GM12878 (cell line): ENCODE results near the gene C1orf53. TPM values are rescaled to one million over a fixed set of nuclear protein-coding genes. Genes with fewer than 3 reads are reported as not detected.

Experiments
- ATAC-seq: fragments of 200-7000 bp; cut with Tn5 transposase; 3 replicates; pipeline ENCODE4 v1.9.1; 2020; ENCODE audit warnings: mild to moderate bottlenecking, moderate library complexity
- Bru-seq: library from RNA; stranded (reverse); fragments of 400-500 nt; gene quantifications from one replicate; lab custom pipeline; 2021; lab: Mats Ljungman, UMichigan
- BruChase-seq, 2 experiments: library from RNA; stranded (reverse); fragments of 400-500 nt; gene quantifications; one replicate each; lab custom pipeline; 2021; lab: Mats Ljungman, UMichigan
- BruUV-seq: library from RNA; stranded (reverse); fragments of 400-500 nt; replicated peaks from 2 replicates; lab custom pipeline; 2021; lab: Mats Ljungman, UMichigan
- CTCF ChIA-PET: fragments of 300-600 bp; sonication (Branson Sonifier 250); formaldehyde crosslinking; extraction: SDS; loops from one replicate; lab custom pipeline; 2021; ENCODE audit warnings: inconsistent platforms; lab: Yijun Ruan, JAX
- POLR2A ChIA-PET: fragments of 350-600 bp; formaldehyde crosslinking; extraction: SDS; loops from one replicate; lab custom pipeline; 2021; ENCODE audit warnings: inconsistent platforms; lab: Charles Lee
- RAD21 ChIA-PET: fragments of 300-600 bp; sonication (Branson Sonifier 250); formaldehyde crosslinking; loops from one replicate; lab custom pipeline; 2023; ENCODE audit warnings: antibody characterized with exemption; ENCODE audit not compliant: unreplicated experiment; lab: Charles Lee
- SMC1A ChIA-PET: fragments of 300-600 bp; sonication (Branson Sonifier 250); formaldehyde crosslinking; loops from one replicate; lab custom pipeline; 2023; ENCODE audit not compliant: unreplicated experiment, uncharacterized antibody; lab: Charles Lee
- DNase-seq: peaks from one replicate; pipeline ENCODE4 v3.0.0-alpha.2; 2011; ENCODE audit warnings: low read depth, low spot score
- FAIRE-seq: peaks from 3 replicates; lab custom pipeline; 2011; peaks lifted over from hg19 to GRCh38; lab: Jason Lieb, UNC
- H2AFZ ChIP-seq: 2 replicates; pipeline ENCODE4 v1.6.0; 2011; ENCODE audit warnings: low read depth, low read length, control low read depth; ENCODE audit not compliant: control insufficient read depth
- H3K27ac ChIP-seq: 2 replicates; pipeline ENCODE4 v1.5.1; 2011; ENCODE audit warnings: control low read depth; ENCODE audit not compliant: control insufficient read depth, insufficient read depth
- H3K27me3 ChIP-seq, 2 experiments: replicated peaks in 1 of 2; 2 replicates each; pipeline versions ENCODE4 v1.6.0 to v1.6.1; 2011; ENCODE audit warnings: low read length in 1 of 2; ENCODE audit not compliant: control insufficient read depth in 2 of 2, insufficient read depth in 2 of 2
- H3K36me3 ChIP-seq, 2 experiments: 2 replicates each; pipeline ENCODE4 v1.5.1; 2011; ENCODE audit warnings: low read length in 1 of 2; ENCODE audit not compliant: control insufficient read depth in 2 of 2, insufficient read depth in 2 of 2
- H3K4me1 ChIP-seq: 2 replicates; pipeline ENCODE4 v1.6.1; 2011; ENCODE audit warnings: mild to moderate bottlenecking, low read length, moderate library complexity, mixed read lengths; ENCODE audit not compliant: control insufficient read depth, insufficient read depth
- H3K4me2 ChIP-seq: 2 replicates; pipeline ENCODE4 v1.6.0; 2011; ENCODE audit warnings: control low read depth; ENCODE audit not compliant: control insufficient read depth, insufficient read depth
- H3K4me3 ChIP-seq: fragments of 200-600 bp; sonication (generic); 2 replicates; pipeline ENCODE4 v1.5.1; 2016
- H3K79me2 ChIP-seq: 2 replicates; pipeline ENCODE4 v1.6.0; 2011; ENCODE audit warnings: low read length; ENCODE audit not compliant: control insufficient read depth, insufficient read depth
- H3K9ac ChIP-seq: 2 replicates; pipeline ENCODE4 v1.8.0; 2011; ENCODE audit warnings: low read length, control low read depth, mixed read lengths; ENCODE audit not compliant: control insufficient read depth, insufficient read depth
- H3K9me3 ChIP-seq: replicated peaks from 3 replicates; pipeline ENCODE4 v1.5.1; 2011; ENCODE audit warnings: mild to moderate bottlenecking, low read length; ENCODE audit not compliant: control insufficient read depth, insufficient read depth
- H4K20me1 ChIP-seq: 2 replicates; pipeline ENCODE4 v1.6.0; 2011; ENCODE audit not compliant: control insufficient read depth, insufficient read depth
- ATF3 ChIP-seq: IDR thresholded peaks from 2 replicates; pipeline ENCODE4 v1.6.1; 2011; ENCODE audit warnings: low read depth, mild to moderate bottlenecking, low read length, moderate library complexity, borderline replicate concordance; ENCODE audit errors: extremely low read depth
- CHD2 ChIP-seq: IDR thresholded peaks from 2 replicates; pipeline ENCODE4 v1.6.1; 2011; ENCODE audit warnings: low read depth, low read length, improper control_type of control experiment, borderline replicate concordance
- DPF2 ChIP-seq: fragments of 450-650 bp; IDR thresholded peaks from 2 replicates; pipeline ENCODE4 v1.6.1; 2017; ENCODE audit warnings: mild to moderate bottlenecking
- GATAD2B ChIP-seq: fragments of 450-650 bp; conservative IDR thresholded peaks from 2 replicates; pipeline ENCODE4 v1.6.1; 2017; ENCODE audit warnings: low read depth, mild to moderate bottlenecking, moderate library complexity
- KLF5 ChIP-seq: fragments of 450-650 bp; IDR thresholded peaks from 2 replicates; pipeline ENCODE4 v1.6.1; 2014; ENCODE audit warnings: mild to moderate bottlenecking; ENCODE audit not compliant: partially characterized antibody
- MEF2B ChIP-seq: fragments of 450-650 bp; IDR thresholded peaks from 2 replicates; pipeline ENCODE4 v1.6.1; 2018; ENCODE audit warnings: mild to moderate bottlenecking, moderate library complexity; ENCODE audit not compliant: partially characterized antibody, poor library complexity, severe bottlenecking
- MTA3 ChIP-seq: IDR thresholded peaks from 2 replicates; pipeline ENCODE4 v1.6.1; 2012; ENCODE audit warnings: low read length, inconsistent platforms, borderline replicate concordance
- NR2F1 ChIP-seq: fragments of 450-650 bp; conservative IDR thresholded peaks from 2 replicates; pipeline ENCODE4 v1.6.1; 2017; ENCODE audit warnings: mild to moderate bottlenecking
- NRF1 ChIP-seq: conservative IDR thresholded peaks from 2 replicates; pipeline ENCODE4 v1.6.1; 2011; ENCODE audit warnings: mild to moderate bottlenecking, low read depth, low read length, improper control_type of control experiment
- PML ChIP-seq: IDR thresholded peaks from 2 replicates; pipeline ENCODE4 v1.6.1; 2012; ENCODE audit warnings: low read length, inconsistent platforms
- RB1 ChIP-seq: fragments of 450-650 bp; formaldehyde crosslinking; IDR thresholded peaks from 2 replicates; pipeline ENCODE4 v1.6.1; 2017; ENCODE audit warnings: mild to moderate bottlenecking, borderline replicate concordance
- RUNX3 ChIP-seq: IDR thresholded peaks from 2 replicates; pipeline ENCODE4 v1.6.1; 2012; ENCODE audit warnings: low read length, inconsistent platforms
- TAF1 ChIP-seq: IDR thresholded peaks from 2 replicates; pipeline ENCODE4 v1.6.1; 2011; ENCODE audit warnings: mild to moderate bottlenecking, low read depth, low read length, borderline replicate concordance
- TCF12 ChIP-seq: IDR thresholded peaks from 2 replicates; pipeline ENCODE4 v1.6.1; 2011; ENCODE audit warnings: low read depth, mild to moderate bottlenecking, low read length
- YY1 ChIP-seq: IDR thresholded peaks from 2 replicates; pipeline ENCODE4 v1.6.1; 2011; ENCODE audit warnings: low read depth, mild to moderate bottlenecking, low read length
- ZNF207 ChIP-seq: fragments of 450-650 bp; IDR thresholded peaks from 2 replicates; pipeline ENCODE4 v1.6.1; 2014; ENCODE audit warnings: antibody characterized with exemption, mild to moderate bottlenecking, borderline replicate concordance
- ZNF24 ChIP-seq: fragments of 450-650 bp; IDR thresholded peaks from 2 replicates; pipeline ENCODE4 v1.6.1; 2017; ENCODE audit warnings: antibody characterized with exemption, mild to moderate bottlenecking
- WGBS: methylation state at CpG from one replicate; pipeline ENCODE4 v1.1.6; 2016; ENCODE audit warnings: low lambda C conversion rate; ENCODE audit not compliant: insufficient replicate concordance, insufficient coverage; ENCODE audit errors: missing lambda C conversion rate; 5-methylcytosine and 5-hydroxymethylcytosine counted together
- in situ Hi-C: fragments of 300-500 bp; cut with MboI; formaldehyde crosslinking; loops from 9 replicates; pipeline ENCODE4 v1.14.3; 2018; ENCODE audit warnings: mixed read lengths
- intact Hi-C: fragments of 100-400 bp; cut with micrococcal nuclease; formaldehyde crosslinking; loops from one replicate; pipeline ENCODE4 v1.14.2; 2022; ENCODE audit not compliant: unreplicated experiment
- long read RNA-seq, 2 experiments: library from polyadenylated mRNA; unstranded; transcript quantifications; one replicate each; pipeline ENCODE4 v2.0.0, GENCODE V29; 2019 to 2020
- polyA minus RNA-seq, 3 experiments: library from RNA; depleted of rRNA, polyadenylated mRNA; stranded (reverse); fragments of >200 nt; gene quantifications; 2 replicates each; pipeline ENCODE4 v1.2.3, GENCODE V29; 2011
- polyA plus RNA-seq, 11 experiments: library from polyadenylated mRNA; depleted of rRNA in 4 of 11; unstranded in 6 of 11; stranded (reverse) in 5 of 11; fragments of >200 nt; fragmentation: Nextera tagmentation in 4 of 11; fragmentation: Illumina TruSeq in 1 of 11; extraction: Ambion mirVana in 4 of 11; extraction: Trizol in 1 of 11; gene quantifications; 1 replicate in 1 of 11; 2 replicates in 10 of 11; pipeline versions ENCODE4 v1.2.1 to v1.2.3, GENCODE V29; 2011 to 2016; ENCODE audit warnings: inconsistent platforms in 2 of 11, missing spikeins in 2 of 11, low read depth in 1 of 11
- total RNA-seq, 4 experiments: library from RNA; depleted of rRNA in 3 of 4; stranded (reverse); fragments of >200 nt in 3 of 4; fragmentation: Illumina TruSeq in 1 of 4; extraction: Trizol in 1 of 4; gene quantifications; 2 replicates each; pipeline versions ENCODE4 v1.2.1 to v1.2.3, GENCODE V29; 2013 to 2021

C1orf53 gene
- total RNA-seq (2013; cell fraction: nucleolus; rRNA removed), result not detected in 2 replicates
- total RNA-seq (2014; rRNA removed), result 1.1 and 1.5 TPM in 2 replicates
- total RNA-seq (2014; rRNA removed; fragmentation: Illumina TruSeq; extraction: Trizol), result 0.31 and 0.92 TPM in 2 replicates
- 0.77 and 0.85 TPM in 2 replicates for total RNA-seq (2021)
- polyA plus RNA-seq (2011; ENCODE audit: low read depth), result 1.0 TPM
- 0.39 and 0.56 TPM in 2 replicates for polyA plus RNA-seq (2011; rRNA removed)
- polyA plus RNA-seq (2011; cell fraction: cytosol; rRNA removed), result 0.27 and 0.61 TPM in 2 replicates
- polyA plus RNA-seq (2011; cell fraction: nucleus; rRNA removed), result 0.34 TPM in 1 of 2 replicates, not detected in the other
- polyA plus RNA-seq (2012), result 0.43 and 0.56 TPM in 2 replicates
- polyA plus RNA-seq (2014; fragmentation: Illumina TruSeq; extraction: Trizol), result 0.66 TPM in 1 of 2 replicates, not detected in the other
- under 1 TPM; 0.39 to 0.42 TPM for polyA plus RNA-seq (2014; fragmentation: Nextera tagmentation; extraction: Ambion mirVana)
- polyA plus RNA-seq (2014; rRNA removed), result 0.49 and 0.51 TPM in 2 replicates
- 1 to 10 TPM; 4.2 to 5.4 TPM for polyA plus RNA-seq (2016; fragmentation: Nextera tagmentation; extraction: Ambion mirVana)
- not detected in 2 replicates for polyA minus RNA-seq (2011; rRNA and poly(A)+ RNA removed)
- polyA minus RNA-seq (2011; cell fraction: cytosol; rRNA and poly(A)+ RNA removed), result not detected in 2 replicates
- not detected in 2 replicates for polyA minus RNA-seq (2011; cell fraction: nucleus; rRNA and poly(A)+ RNA removed)
- Bru-seq, nascent RNA, result percentile 24 among the genes with signal in this experiment
- percentile 25 among the genes with signal in this experiment for BruChase-seq, experiment 1, labeled RNA remaining after a 6-hour chase
- percentile 13 among the genes with signal in this experiment for BruChase-seq, experiment 2, labeled RNA remaining after a 2-hour chase
- long read RNA-seq, experiment 1, partial matches to known transcripts, result 0 of 1 reads
- long read RNA-seq, experiment 1, other reads (novel, unspliced or antisense), result 0 of 1 reads
- long read RNA-seq, experiment 2, partial matches to known transcripts, result 0 of 2 reads
- long read RNA-seq, experiment 2, other reads (novel, unspliced or antisense), result 0 of 2 reads

- H4K20me1 ChIP-seq, result no peaks in the 10 kb centered on the region
- H3K4me3 ChIP-seq, result peak within 1 kb of the TSS; percentile 65
- peak; percentile 24 for DNase-seq
- peak within 1 kb of the TSS; percentile 60 for H3K27ac ChIP-seq
- peak within 1 kb of the TSS; percentile 68 for H3K9ac ChIP-seq
- no TSS peak for BruUV-seq
- FAIRE-seq, result no peak
- H3K36me3 ChIP-seq, result no peaks in the 10 kb centered on the region
- peak within 1 kb of the TSS; percentile 90 for H3K4me2 ChIP-seq
- no peaks in the 10 kb centered on the region for H3K79me2 ChIP-seq
- intact Hi-C loops, result loop anchor here (1.0 kb wide), 1 partner anchor 13 kb away; no protein-coding TSS in a partner anchor
- no peaks in the 10 kb centered on the region for H3K9me3 ChIP-seq
- ChIA-PET SMC1A (interaction anchor here (0.6 to 1.9 kb wide), 5 partner anchors 28 to 446 kb away, joined by 3 to 5 read pairs (median 3); no protein-coding TSS in a partner anchor), CTCF (interaction anchor here (0.9 to 1.8 kb wide), 5 partner anchors 34 to 831 kb away, joined by 3 to 5 read pairs (median 3); no protein-coding TSS in a partner anchor), RAD21 (interaction anchor here (1.5 kb wide), 1 partner anchor 22 kb away, joined by 3 read pairs; no protein-coding TSS in a partner anchor), POLR2A (no interaction called here)
- no peaks in the 10 kb centered on the region; a peak in 2 of 4 replicates for H3K27me3 ChIP-seq
- H3K4me1 ChIP-seq, result no peaks in the 10 kb centered on the region
- 2% methylated on average over 73 of the region's 90 CpGs for WGBS
- H2AFZ ChIP-seq, result peak within 1 kb of the TSS; percentile 97
- in situ Hi-C loops, result loop anchor here (25.0 kb wide), 1 partner anchor 785 kb away; no protein-coding TSS in a partner anchor
- ATAC-seq, result peak; percentile 99
- TF ChIP-seq NR2F1, result 0 out of 2 replicates have a peak, but pooled peaks have one; percentile 38
- 0 out of 2 replicates have a peak, but pooled peaks have one; percentile 22 for TF ChIP-seq TCF12
- TF ChIP-seq NRF1, result peak; percentile 68
- TF ChIP-seq RUNX3, result peak; percentile 62; the same call in 1 of the 2 replicates
- 0 out of 2 replicates have a peak, but pooled peaks have one; percentile 14 for TF ChIP-seq ZNF24
- TF ChIP-seq YY1, result peak; percentile 90
- no peak for TF ChIP-seq ATF3
- peak; percentile 65 for TF ChIP-seq KLF5
- no peak for TF ChIP-seq MEF2B
- peak; percentile 64; the same call in 1 of the 2 replicates for TF ChIP-seq TAF1
- peak; percentile 94 for TF ChIP-seq GATAD2B
- peak; percentile 72; the same call in 1 of the 2 replicates for TF ChIP-seq RB1
- peak; percentile 87 for TF ChIP-seq DPF2
- 0 out of 2 replicates have a peak, but pooled peaks have one; percentile 68 for TF ChIP-seq ZNF207
- 0 out of 2 replicates have a peak, but pooled peaks have one; percentile 10 for TF ChIP-seq PML
- peak; percentile 53; the same call in 1 of the 2 replicates for TF ChIP-seq CHD2
- no peak for TF ChIP-seq MTA3
These were observed at the start of gene C1orf53 for GRCh38 chr1:197902454-197903195. Gene C1orf53, plus strand, starts transcription at chr1:197902630. Its CDS starts 20 bp downstream, at chr1:197902650.
